HepG2 (cell line): ENCODE data around the gene ABCB4. TPM values are rescaled to one million over a fixed set of nuclear protein-coding genes. Genes with fewer than 3 reads are reported as not detected.

Experiments
- CREM ChIP-seq, 2 experiments: sonication (generic) in 1 of 2; formaldehyde crosslinking in 1 of 2; IDR thresholded peaks; 2 replicates each; pipeline versions ENCODE4 v1.4.0 to v1.6.1; 2016 to 2020; ENCODE audit warnings: antibody characterized with exemption in 1 of 2, mild to moderate bottlenecking in 1 of 2, missing genetic modification reagents in 1 of 2
- ELF1 ChIP-seq: sonication (generic); formaldehyde crosslinking; IDR thresholded peaks from 2 replicates; pipeline ENCODE4 v1.4.0; 2020; ENCODE audit warnings: missing genetic modification reagents
- HMG20A ChIP-seq: IDR thresholded peaks from 2 replicates; pipeline ENCODE4 v1.6.1; 2016; ENCODE audit warnings: borderline replicate concordance
- MAFF ChIP-seq: IDR thresholded peaks from 2 replicates; pipeline ENCODE4 v1.6.1; 2011; ENCODE audit warnings: low read depth, low read length, improper control_type of control experiment
- MED1 ChIP-seq: sonication (generic); formaldehyde crosslinking; IDR thresholded peaks from 2 replicates; pipeline ENCODE4 v1.4.0; 2020; ENCODE audit warnings: missing genetic modification reagents
- PHF21A ChIP-seq: sonication (generic); formaldehyde crosslinking; IDR thresholded peaks from 2 replicates; pipeline ENCODE4 v1.5.0; 2020; ENCODE audit warnings: mild to moderate bottlenecking, missing genetic modification reagents
- ZFP91 ChIP-seq: sonication (generic); formaldehyde crosslinking; IDR thresholded peaks from 2 replicates; pipeline ENCODE4 v1.9.0; 2022; ENCODE audit warnings: missing genetic modification reagents, mild to moderate bottlenecking, borderline replicate concordance
- ZNF652 ChIP-seq: IDR thresholded peaks from 2 replicates; pipeline ENCODE4 v1.6.1; 2016; ENCODE audit warnings: low read depth, borderline replicate concordance
- polyA plus RNA-seq, 8 experiments: library from polyadenylated mRNA; depleted of rRNA in 3 of 8; stranded (reverse) in 7 of 8; unstranded in 1 of 8; fragments of >200 nt; fragmentation: Illumina TruSeq in 4 of 8; extraction: Trizol in 4 of 8; gene quantifications; 2 replicates each; pipeline versions ENCODE4 v1.2.1 to v1.2.3, GENCODE V29; 2011 to 2016; ENCODE audit warnings: low read depth in 4 of 8, missing spikeins in 1 of 8, mixed read lengths in 1 of 8; ENCODE audit not compliant: insufficient read depth in 1 of 8
- total RNA-seq, 5 experiments: library from RNA; depleted of rRNA; stranded (reverse); fragments of >200 nt; fragmentation: Illumina TruSeq; extraction: Trizol; gene quantifications; 2 replicates each; pipeline ENCODE4 v1.2.3, GENCODE V29; 2016; ENCODE audit warnings: low read depth in 1 of 5
- TF ChIP-seq, protein P1 (sequence below): IDR thresholded peaks from 2 replicates; pipeline ENCODE4 v1.6.1; 2016
- TF ChIP-seq, protein P2 (sequence below), 2 experiments: IDR thresholded peaks; 2 replicates each; pipeline ENCODE4 v1.6.1; 2011 to 2012; ENCODE audit warnings: low read length in 2 of 2, borderline replicate concordance in 1 of 2, low read depth in 1 of 2, mild to moderate bottlenecking in 1 of 2, moderate library complexity in 1 of 2
- TF ChIP-seq, protein P3 (sequence below): sonication (generic); formaldehyde crosslinking; IDR thresholded peaks from 2 replicates; pipeline ENCODE4 v1.5.0; 2020; ENCODE audit warnings: missing genetic modification reagents
- TF ChIP-seq, protein P4 (sequence below): IDR thresholded peaks from 2 replicates; pipeline ENCODE4 v1.6.1; 2018; ENCODE audit warnings: missing genetic modification reagents, mild to moderate bottlenecking, missing compliant biosample characterization

Gene ABCB4
- total and polyA plus RNA-seq, 2 of the 13 experiments (the other 11 are each of a cell fraction or from before 2014, with no cell fraction given): 18.0 to 32.4 TPM

DNA sequence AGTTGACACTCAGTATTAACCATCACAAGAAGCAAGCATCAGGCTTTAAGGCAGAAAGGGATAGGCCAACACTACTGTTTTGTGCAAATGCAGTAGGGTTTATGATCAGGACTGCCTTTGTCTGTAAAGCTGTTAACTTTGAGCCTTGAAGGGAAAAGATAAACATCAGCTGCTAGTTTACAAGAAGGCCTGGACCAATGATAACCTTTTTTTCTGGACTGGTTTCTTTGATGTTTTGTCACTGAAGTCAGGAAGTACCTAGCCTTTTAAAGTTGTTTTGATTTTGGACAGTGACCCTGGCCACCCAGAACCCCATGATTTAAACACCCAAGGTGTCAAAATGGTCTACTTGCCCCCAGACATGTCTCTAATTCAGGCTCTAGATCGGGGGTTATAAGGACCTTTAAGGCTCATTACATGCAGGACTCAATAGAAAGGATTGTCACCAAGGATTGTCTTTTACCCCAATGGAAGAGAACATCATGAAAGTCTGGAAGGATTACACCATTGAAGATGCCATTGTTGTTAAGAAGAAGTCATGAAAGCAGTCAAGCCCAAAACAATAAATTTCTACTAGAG, 79.9 kb downstream of the ABCB4 start (continued):
- no peak for TF ChIP-seq ZNF652
- TF ChIP-seq, protein P1, sequence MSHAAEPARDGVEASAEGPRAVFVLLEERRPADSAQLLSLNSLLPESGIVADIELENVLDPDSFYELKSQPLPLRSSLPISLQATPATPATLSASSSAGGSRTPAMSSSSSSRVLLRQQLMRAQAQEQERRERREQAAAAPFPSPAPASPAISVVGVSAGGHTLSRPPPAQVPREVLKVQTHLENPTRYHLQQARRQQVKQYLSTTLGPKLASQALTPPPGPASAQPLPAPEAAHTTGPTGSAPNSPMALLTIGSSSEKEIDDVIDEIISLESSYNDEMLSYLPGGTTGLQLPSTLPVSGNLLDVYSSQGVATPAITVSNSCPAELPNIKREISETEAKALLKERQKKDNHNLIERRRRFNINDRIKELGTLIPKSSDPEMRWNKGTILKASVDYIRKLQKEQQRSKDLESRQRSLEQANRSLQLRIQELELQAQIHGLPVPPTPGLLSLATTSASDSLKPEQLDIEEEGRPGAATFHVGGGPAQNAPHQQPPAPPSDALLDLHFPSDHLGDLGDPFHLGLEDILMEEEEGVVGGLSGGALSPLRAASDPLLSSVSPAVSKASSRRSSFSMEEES (CRISPR knock-in tag): peak; percentile 58
- TF ChIP-seq MAFF: no peak
- no peak for TF ChIP-seq ZFP91 (CRISPR knock-in tag)
- TF ChIP-seq, protein P2, sequence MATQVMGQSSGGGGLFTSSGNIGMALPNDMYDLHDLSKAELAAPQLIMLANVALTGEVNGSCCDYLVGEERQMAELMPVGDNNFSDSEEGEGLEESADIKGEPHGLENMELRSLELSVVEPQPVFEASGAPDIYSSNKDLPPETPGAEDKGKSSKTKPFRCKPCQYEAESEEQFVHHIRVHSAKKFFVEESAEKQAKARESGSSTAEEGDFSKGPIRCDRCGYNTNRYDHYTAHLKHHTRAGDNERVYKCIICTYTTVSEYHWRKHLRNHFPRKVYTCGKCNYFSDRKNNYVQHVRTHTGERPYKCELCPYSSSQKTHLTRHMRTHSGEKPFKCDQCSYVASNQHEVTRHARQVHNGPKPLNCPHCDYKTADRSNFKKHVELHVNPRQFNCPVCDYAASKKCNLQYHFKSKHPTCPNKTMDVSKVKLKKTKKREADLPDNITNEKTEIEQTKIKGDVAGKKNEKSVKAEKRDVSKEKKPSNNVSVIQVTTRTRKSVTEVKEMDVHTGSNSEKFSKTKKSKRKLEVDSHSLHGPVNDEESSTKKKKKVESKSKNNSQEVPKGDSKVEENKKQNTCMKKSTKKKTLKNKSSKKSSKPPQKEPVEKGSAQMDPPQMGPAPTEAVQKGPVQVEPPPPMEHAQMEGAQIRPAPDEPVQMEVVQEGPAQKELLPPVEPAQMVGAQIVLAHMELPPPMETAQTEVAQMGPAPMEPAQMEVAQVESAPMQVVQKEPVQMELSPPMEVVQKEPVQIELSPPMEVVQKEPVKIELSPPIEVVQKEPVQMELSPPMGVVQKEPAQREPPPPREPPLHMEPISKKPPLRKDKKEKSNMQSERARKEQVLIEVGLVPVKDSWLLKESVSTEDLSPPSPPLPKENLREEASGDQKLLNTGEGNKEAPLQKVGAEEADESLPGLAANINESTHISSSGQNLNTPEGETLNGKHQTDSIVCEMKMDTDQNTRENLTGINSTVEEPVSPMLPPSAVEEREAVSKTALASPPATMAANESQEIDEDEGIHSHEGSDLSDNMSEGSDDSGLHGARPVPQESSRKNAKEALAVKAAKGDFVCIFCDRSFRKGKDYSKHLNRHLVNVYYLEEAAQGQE (IDR thresholded peaks at IDR 0.05; ENCODE audit: borderline replicate concordance in 1 of 2, low read depth in 1 of 2, low read length in 2 of 2): 0 out of 4 replicates have a peak, but pooled peaks of 1 of the 2 experiments have one; percentile 16
- peak; percentile 70; the same call in 1 of the 2 replicates for TF ChIP-seq HMG20A (CRISPR knock-in tag)
- TF ChIP-seq, protein P3, sequence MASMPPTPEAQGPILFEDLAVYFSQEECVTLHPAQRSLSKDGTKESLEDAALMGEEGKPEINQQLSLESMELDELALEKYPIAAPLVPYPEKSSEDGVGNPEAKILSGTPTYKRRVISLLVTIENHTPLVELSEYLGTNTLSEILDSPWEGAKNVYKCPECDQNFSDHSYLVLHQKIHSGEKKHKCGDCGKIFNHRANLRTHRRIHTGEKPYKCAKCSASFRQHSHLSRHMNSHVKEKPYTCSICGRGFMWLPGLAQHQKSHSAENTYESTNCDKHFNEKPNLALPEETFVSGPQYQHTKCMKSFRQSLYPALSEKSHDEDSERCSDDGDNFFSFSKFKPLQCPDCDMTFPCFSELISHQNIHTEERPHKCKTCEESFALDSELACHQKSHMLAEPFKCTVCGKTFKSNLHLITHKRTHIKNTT (CRISPR knock-in tag): no peak
- peak; percentile 47; the same call in 1 of the 2 replicates for TF ChIP-seq ELF1
- 0 out of 2 replicates have a peak, but pooled peaks have one; percentile 40 for TF ChIP-seq CREM (IDR thresholded peaks at IDR 0.05)
- TF ChIP-seq CREM (CRISPR knock-in tag; IDR thresholded peaks at IDR 0.05): no peak
- 0 out of 2 replicates have a peak, but pooled peaks have one; percentile 46 for TF ChIP-seq PHF21A (CRISPR knock-in tag)
- peak; percentile 31; the same call in 1 of the 2 replicates for TF ChIP-seq MED1 (CRISPR knock-in tag)
- TF ChIP-seq, protein P4, sequence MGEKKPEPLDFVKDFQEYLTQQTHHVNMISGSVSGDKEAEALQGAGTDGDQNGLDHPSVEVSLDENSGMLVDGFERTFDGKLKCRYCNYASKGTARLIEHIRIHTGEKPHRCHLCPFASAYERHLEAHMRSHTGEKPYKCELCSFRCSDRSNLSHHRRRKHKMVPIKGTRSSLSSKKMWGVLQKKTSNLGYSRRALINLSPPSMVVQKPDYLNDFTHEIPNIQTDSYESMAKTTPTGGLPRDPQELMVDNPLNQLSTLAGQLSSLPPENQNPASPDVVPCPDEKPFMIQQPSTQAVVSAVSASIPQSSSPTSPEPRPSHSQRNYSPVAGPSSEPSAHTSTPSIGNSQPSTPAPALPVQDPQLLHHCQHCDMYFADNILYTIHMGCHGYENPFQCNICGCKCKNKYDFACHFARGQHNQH (CRISPR knock-in tag): 0 out of 2 replicates have a peak, but pooled peaks have one; percentile 24
